ENCODE measurements around the gene CCDC88C. TPM values are rescaled to one million over a fixed set of nuclear protein-coding genes. Genes with fewer than 3 reads are reported as not detected.

The CCDC88C gene
- polyA plus RNA-seq, 12 donors = 8.9 to 30.9 (median 13.1) TPM; not detected in 1

DNA sequence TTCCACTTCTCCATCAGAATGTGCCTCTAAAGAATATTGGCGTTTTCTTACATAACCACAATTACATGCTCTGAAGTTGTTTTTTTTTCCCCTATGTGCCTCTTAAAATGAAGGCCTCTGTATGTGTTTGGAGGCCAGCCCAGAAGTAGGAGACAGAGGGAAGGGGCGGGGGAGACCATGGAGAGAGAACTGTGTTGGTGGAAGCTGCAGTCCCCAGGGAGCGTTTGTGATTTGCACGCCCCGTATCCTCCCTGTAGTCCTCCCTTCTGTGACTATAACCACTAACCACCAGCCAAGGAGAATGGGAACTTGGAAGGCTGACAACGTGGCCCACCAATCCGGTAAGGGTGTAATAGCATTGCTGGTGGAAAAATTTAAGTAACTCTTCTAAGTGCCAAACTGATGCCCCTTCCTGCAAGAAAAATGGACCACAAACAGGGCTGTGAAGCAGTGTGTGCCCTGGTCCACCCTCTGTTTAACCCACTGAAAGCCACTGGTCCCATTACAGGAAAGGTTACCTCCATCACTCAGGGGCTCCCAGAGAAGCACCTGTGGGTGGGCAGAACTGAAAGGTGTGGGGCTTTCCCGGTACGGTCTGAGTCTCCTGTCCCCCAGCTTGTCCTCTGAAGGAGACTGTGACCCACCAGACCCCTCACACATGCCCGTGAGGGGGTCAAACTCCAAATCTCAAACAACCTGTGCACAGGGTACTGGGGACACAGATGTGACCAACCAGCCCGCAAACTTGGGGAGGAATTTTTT lies 36.8 kb downstream of the CCDC88C start:
- peak; percentile 49 for DNase-seq

GRCh38 chr14:91380123-91380522 lies 37.5 kb downstream of the CCDC88C start:
- no peak for DNase-seq

- DNase-seq = no peak
Observed at GRCh38 chr14:91379579-91379932, 38.1 kb downstream of the CCDC88C start.

DNA sequence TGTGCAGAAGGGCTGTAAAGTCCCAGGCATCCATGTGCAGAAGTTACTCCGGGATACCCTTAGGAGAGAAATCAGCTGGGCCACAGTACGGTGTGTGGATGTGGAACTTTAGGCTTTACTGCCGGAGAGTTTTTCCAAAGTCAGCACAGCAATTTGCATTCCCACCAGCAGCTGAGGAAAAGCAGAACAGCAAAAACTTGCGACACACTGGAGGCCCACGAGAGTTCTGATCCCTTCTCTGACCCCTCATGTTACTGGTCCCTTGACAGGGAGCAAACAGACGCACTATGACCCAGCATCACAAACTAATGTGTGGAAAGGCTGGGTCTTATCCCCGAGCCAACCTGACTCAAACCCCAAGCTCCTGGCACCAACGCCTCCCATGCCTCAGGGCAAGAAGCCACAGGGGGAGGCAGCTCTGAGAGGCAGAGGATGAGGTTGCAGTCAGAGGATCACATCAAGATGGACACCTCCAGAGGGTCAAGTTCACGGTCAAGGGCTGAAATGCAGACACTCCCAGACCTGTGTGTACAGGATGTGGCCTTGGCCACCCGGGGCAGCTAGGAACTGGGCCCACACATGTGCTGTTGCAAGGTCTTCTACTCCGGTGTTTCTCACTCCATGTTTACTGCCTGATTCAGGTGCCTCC lies 38.6 kb downstream of the CCDC88C start:
- DNase-seq = no peak

- no peak for DNase-seq
Observed at GRCh38 chr14:91377700-91378652, 39.6 kb downstream of the CCDC88C start.

DNA sequence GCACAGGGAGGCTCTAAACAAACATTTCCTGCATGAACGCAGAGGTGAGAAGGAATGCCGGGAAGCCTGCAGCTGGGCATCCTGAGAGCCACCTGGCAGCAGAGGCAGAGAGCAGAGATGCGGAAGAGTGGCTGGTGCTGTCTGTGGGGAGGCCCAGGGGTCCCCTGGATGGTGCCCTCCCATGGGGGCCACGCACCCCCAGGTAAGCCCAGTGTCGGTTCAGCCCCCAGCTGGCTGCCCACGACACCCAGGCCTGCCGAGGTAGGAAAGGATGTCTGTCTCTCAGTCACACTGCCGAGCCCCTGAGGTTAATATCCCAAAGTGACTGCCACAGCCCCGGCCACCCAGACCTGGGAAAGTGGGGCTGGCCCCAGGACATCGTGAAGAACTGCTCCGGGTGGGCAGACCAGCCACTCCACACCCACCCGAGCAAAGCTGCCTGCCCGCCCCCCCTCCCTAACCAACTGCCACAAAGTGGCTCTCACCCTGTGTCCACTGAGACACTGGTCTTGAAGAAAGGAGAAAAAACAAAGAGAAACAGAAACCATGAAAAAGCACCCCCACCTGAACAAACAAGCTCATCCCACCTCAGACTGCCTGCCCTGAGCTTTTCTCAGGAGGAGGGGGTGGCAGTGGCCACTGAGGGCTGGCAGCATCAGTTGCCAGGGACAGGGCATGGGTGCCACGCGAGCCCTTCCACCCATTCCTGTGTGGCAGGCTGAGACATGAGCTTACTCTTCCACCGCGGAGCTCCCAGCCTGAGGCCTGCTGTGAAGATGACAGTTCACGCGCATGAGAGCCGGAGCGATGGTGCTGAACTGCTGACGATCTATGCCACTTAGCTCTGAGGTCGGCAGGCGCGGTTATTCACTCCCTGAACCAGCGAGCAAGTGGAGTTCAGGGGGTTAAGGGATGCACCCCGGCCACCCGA lies 40.8 kb downstream of the CCDC88C start:
- DNase-seq = no peak

DNA sequence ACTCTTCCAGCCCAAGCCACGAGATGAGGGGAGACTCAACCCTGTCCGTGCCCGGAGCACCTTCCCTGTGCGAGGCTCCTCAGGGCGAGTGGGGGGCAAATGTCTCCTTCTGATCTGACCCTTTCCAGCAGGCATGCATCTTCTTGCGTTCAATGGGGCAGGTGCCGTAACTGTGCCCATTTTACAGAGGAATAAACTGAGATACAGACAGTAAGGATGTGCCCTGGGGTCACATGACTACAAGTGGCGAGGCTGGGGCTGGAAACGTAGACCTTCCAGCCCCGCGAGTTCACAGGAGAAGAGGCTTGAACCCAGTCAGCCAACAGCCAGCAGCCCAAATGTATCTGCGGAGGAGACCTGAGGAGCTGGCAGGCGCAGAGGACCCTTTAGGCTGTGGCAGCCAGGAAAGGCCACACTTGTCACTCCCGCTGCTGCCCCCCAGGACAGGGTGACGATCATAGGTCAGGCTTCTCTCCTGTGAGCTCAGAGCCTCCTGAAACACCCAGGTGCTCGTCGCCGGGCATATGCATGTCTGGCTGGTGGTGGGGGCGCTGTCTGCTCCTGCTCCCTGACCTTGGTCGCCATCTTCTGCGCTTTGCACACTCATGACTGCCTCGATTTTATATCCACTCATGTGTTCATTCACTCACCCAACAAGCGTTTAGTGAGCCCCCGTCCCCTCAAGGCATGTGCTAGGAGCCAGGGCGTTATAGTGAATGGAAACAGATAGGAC lies 41.7 kb downstream of the CCDC88C start:
- DNase-seq = no peak

GRCh38 chr14:91374879-91375702 lies 42.5 kb downstream of the CCDC88C start:
- no peak for DNase-seq

DNA sequence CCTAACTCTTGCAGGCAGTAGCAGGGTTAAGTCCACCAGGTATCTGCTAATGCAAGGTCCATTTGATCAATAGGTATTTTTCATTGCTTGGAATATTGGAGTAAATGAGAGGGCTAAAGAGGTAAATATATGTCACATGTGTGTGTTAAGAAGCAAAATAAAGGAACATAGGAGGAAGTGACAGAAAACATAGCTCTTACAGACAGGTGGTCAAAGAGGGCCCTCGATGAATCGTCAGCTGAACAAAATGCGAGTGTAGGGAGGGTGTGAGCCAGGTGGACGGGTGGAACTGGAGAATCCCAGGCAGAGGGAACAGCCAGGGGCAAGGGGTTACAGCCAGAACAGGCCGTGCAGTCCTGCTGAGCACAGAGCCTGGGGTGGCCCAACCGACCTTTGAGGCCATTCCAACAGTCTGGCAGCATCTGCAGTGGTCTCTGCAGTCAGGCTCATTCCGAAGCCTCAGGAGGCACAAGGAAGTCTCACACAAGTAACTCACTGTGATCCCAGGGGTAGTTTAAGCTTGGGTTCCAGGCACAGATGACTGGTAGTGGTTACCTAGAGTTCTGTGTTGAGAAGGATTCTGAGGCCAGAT lies 43.2 kb downstream of the CCDC88C start:
- DNase-seq = no peak

GRCh38 chr14:91373591-91374254 lies 43.9 kb downstream of the CCDC88C start:
- no peak for DNase-seq

DNA sequence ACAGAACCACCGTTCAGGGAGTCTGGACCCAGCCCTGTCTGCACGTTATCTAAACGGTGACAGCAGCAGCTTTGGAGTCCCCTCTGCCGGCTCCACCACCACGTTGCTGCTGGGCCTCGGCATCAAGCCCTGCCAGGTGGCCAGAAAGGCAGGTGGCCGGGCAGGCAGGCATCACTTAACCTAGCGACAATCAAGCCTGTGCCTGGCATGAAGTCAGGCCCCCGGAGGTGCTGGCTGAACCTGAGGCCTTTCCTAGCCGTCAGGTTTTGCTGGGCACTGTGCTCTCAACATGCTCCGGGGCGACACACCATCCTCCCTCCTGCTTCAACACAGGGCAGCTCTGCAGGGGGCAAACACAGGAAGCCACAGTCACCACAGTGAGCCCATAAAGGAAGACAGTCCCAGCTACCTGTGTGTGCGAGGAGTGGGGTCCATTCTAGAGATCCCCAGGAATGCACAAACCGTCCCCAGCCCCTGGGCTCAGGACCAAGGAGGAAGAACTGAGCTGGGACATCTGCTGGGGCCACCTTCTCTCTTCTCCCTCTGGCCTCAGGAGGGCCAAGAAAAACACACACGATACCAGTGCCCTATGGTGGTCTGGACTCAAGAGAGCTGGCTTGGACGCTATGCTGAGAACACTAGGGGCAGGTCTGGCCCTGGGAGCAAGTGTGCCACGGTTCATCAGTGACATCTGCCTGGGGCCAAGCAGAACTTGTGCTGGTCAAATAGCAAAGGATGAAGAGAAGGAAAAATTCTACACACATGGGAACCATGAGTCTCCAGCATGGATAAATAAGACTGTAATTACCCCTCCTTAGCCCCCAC lies 44.7 kb downstream of the CCDC88C start:
- no peak for DNase-seq

- DNase-seq = no peak
Observed at GRCh38 chr14:91371990-91372375, 45.6 kb downstream of the CCDC88C start.

DNA sequence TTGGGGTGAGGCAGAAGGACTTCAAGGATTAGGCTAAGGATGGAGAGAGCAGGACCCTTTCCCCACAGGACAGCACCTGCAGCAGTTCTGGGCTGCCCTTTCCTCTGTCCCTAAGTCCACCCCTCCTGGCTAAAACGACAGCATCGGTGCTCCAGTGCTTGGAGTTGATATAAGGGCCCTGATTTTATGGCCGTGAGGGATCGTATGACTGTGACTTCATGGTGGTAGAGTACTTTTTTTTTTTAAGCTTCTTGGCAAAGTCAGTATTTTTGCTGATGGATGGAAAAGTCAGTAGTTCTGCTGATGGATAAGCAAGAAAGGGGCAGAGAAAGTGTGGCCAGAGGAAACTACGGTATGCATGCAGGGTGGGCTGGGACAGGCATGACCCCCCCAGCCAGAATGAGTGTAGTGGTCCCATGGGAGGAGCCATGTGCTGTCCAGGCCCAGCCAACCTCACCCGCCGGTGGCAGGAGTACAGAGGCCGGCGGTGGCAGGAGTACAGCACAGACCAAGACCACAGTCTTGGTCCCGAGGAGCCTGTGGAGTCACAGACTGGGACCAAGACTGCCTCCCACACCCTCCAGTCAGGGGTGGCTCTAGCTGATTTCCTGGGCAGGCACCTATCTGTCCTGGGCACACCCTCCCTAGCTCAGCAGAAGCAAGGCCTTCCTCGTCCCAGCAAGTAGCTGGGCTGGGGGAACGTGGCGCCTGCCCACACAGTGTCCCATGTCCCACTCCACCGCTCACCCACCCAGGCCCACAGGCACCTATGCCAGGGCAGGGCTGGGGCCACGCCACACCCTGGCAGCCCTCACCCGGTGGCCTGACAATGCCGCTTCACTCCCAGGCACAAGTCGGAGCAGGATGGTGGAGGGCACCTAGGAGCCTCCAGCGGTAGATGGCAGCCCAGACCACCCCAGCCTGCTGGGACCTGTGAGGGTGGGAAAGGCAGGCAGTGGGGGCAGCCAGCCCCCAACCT lies 46.3 kb downstream of the CCDC88C start:
- DNase-seq = no peak

- DNase-seq = no peak
Observed at GRCh38 chr14:91369628-91370445, 47.8 kb downstream of the CCDC88C start.

GRCh38 chr14:91368776-91369416 lies 48.7 kb downstream of the CCDC88C start:
- no peak for DNase-seq
